Adrenal gland (tissue), 12 donors: ENCODE results near the gene KCNF1. TPM values are rescaled to one million over a fixed set of nuclear protein-coding genes. Genes with fewer than 3 reads are reported as not detected.

Experiments
- DNase-seq, 7 donors: peaks; one replicate each; pipeline ENCODE4 v3.0.0-alpha.2; 2019 to 2020
- H3K27ac ChIP-seq, 5 donors: fragments of 200-600 bp; sonication (generic) in 4 of 5; 1 replicate in 3 of 5; 2 replicates in 2 of 5; pipeline versions ENCODE4 v1.5.1 to v1.8.0; 2016 to 2020; ENCODE audit warnings: mild to moderate bottlenecking in 1 of 5
- H3K27me3 ChIP-seq: fragments of 200-600 bp; 2 replicates; pipeline ENCODE4 v1.8.0; 2021
- H3K36me3 ChIP-seq, 2 donors: fragments of 200-600 bp; replicated peaks in 1 of 2; 1 replicate in 1 of 2; 2 replicates in 1 of 2; pipeline versions ENCODE4 v1.5.1 to v1.8.0; 2018 to 2022
- H3K4me1 ChIP-seq, 2 donors: fragments of 200-600 bp; replicated peaks in 1 of 2; 1 replicate in 1 of 2; 2 replicates in 1 of 2; pipeline versions ENCODE4 v1.5.1 to v1.8.0; 2018 to 2021
- H3K4me3 ChIP-seq, 4 donors: fragments of 200-600 bp; sonication (generic) in 3 of 4; one replicate each; pipeline ENCODE4 v1.5.1; 2016 to 2018
- H3K9me3 ChIP-seq, 3 donors: fragments of 200-600 bp; sonication (generic) in 1 of 3; replicated peaks in 1 of 3; 1 replicate in 2 of 3; 2 replicates in 1 of 3; pipeline versions ENCODE4 v1.5.1 to v1.8.0; 2016 to 2021
- CTCF ChIP-seq, 6 experiments: fragments of 450-650 bp in 4 of 6; fragments of 200-600 bp in 2 of 6; sonication (generic) in 1 of 6; IDR thresholded peaks; 1 replicate in 5 of 6; 2 replicates in 1 of 6; pipeline versions ENCODE4 v1.5.1 to v1.8.0; 2016 to 2021; ENCODE audit warnings: antibody characterized with exemption in 6 of 6, mild to moderate bottlenecking in 2 of 6, moderate library complexity in 1 of 6
- POLR2A ChIP-seq, 2 donors: fragments of 450-650 bp; IDR thresholded peaks; one replicate each; pipeline ENCODE4 v1.6.1; 2017; ENCODE audit warnings: antibody characterized with exemption in 2 of 2, mild to moderate bottlenecking in 2 of 2, moderate library complexity in 1 of 2
- WGBS, 4 donors: extraction: QIAGEN DNeasy Blood & Tissue Kit in 2 of 4; methylation state at CpG; one replicate each; pipeline versions ENCODE4 v1.1.5 to v1.1.7; 2013 to 2017; 5-methylcytosine and 5-hydroxymethylcytosine counted together
- intact Hi-C, 2 donors: fragments of 100-400 bp; cut with DNase I; formaldehyde crosslinking; loops; one replicate each; pipeline versions ENCODE4 v1.14.1 to v1.15.0; 2022 to 2023
- polyA plus RNA-seq, 3 donors: library from polyadenylated mRNA; stranded (reverse); fragments of 200-250 nt in 2 of 3; fragments of 350-450 nt in 1 of 3; fragmentation: Illumina TruSeq in 1 of 3; extraction: RNeasy Lipid Tissue Mini Kit (QIAGEN cat#74804) in 1 of 3; gene quantifications; one replicate each; pipeline ENCODE4 v1.2.3, GENCODE V29; 2013 to 2014
- total RNA-seq, 9 donors: library from RNA; depleted of rRNA in 4 of 9; stranded (reverse); fragments of >200 nt in 4 of 9; fragments of 120-200 nt in 1 of 9; fragmentation: NEBNext Ultra II Directional in 1 of 9; extraction: Animal tissue kit (Norgen Biotek cat#: 25700) in 1 of 9; gene quantifications; one replicate each; pipeline versions ENCODE4 v1.1.0 to v1.2.4, GENCODE V29; 2013 to 2023
- donor health status: healthy with polysubstance abuse.
- donor health status: Bipolar disorder and iron deficiency.
- donor health status: DM: yes; HTN: yes; CAD: no.
- donor health status: DM: no; HTN: no; CAD: no.
- donor health status: DM: no; HTN: no; CAD: no.
- donor health status: DM: yes; HTN: yes; CAD: no.

Gene KCNF1
- total and polyA plus RNA-seq, 12 donors, result 0.03 to 1.1 (median 0.15) TPM; not detected in 8

GRCh38 chr2:10933700-10934225 lies 22.0 kb downstream of the KCNF1 start:
- 89 to 96% (median 92%) methylated on average over 11 of the region's 11 CpGs for WGBS, 4 donors
- peaks cover 0 to 2% (median 0%) of the 10 kb centered on the region in 3 donors for H3K9me3 ChIP-seq
- no peaks in the 10 kb centered on the region for H3K27me3 ChIP-seq
- no peaks in the 10 kb centered on the region for H3K36me3 ChIP-seq
- no peaks in the 10 kb centered on the region for H3K4me1 ChIP-seq
- TF ChIP-seq POLR2A (IDR thresholded peaks at IDR 0.05), result no peak
- TF ChIP-seq CTCF (IDR thresholded peaks at IDR 0.05), result no peak
- H3K27ac ChIP-seq, result no peak overlapping the region
- intact Hi-C loops, result no loop called here
- DNase-seq, result no peak
- H3K4me3 ChIP-seq, result no peak overlapping the region

GRCh38 chr2:10934308-10934978 lies 22.7 kb downstream of the KCNF1 start:
- H3K27ac ChIP-seq, result no peak overlapping the region
- H3K36me3 ChIP-seq, result no peaks in the 10 kb centered on the region
- DNase-seq, result no peak
- intact Hi-C loops, result no loop called here
- H3K9me3 ChIP-seq, result peaks cover 0 to 3% (median 0%) of the 10 kb centered on the region in 3 donors
- WGBS, 4 donors, result 64 to 80% (median 73%) methylated on average over 7 of the region's 7 CpGs
- H3K27me3 ChIP-seq, result no peaks in the 10 kb centered on the region
- TF ChIP-seq POLR2A (IDR thresholded peaks at IDR 0.05), result no peak
- no peak for TF ChIP-seq CTCF (IDR thresholded peaks at IDR 0.05)
- H3K4me3 ChIP-seq, result no peak overlapping the region
- H3K4me1 ChIP-seq, result no peaks in the 10 kb centered on the region

GRCh38 chr2:10934979-10935350 lies 23.2 kb downstream of the KCNF1 start:
- peaks cover 0 to 3% (median 0%) of the 10 kb centered on the region in 3 donors for H3K9me3 ChIP-seq

More at GRCh38 chr2:10934979-10935350, 23.2 kb downstream of the KCNF1 start:
- intact Hi-C loops, result no loop called here
- 70 to 77% (median 75%) methylated on average over 13 to 15 of the region's 15 CpGs for WGBS, 4 donors
- Histone ChIP-seq H3K27me3 (no peaks in the 10 kb centered on the region), H3K4me1 (no peaks in the 10 kb centered on the region), H3K36me3 (no peaks in the 10 kb centered on the region), H3K27ac (no peak overlapping the region), H3K4me3 (no peak overlapping the region)
- no peak for DNase-seq
- TF ChIP-seq CTCF (IDR thresholded peaks at IDR 0.05) (no peak), POLR2A (IDR thresholded peaks at IDR 0.05) (no peak)
